Tibial nerve (tissue), 3 donors: ENCODE measurements around the gene TAF1D.

ENCODE experiments used
- CTCF ChIP-seq, 5 experiments: fragments of 200-600 bp in 3 of 5; fragments of 450-650 bp in 2 of 5; sonication (generic) in 3 of 5; IDR thresholded peaks; one replicate each; pipeline ENCODE4 v1.5.1; 2016 to 2019; ENCODE audit warnings: antibody characterized with exemption in 5 of 5, mild to moderate bottlenecking in 3 of 5, moderate library complexity in 2 of 5
- POLR2A ChIP-seq, 2 donors: fragments of 450-650 bp; IDR thresholded peaks; one replicate each; pipeline ENCODE4 v1.6.1; 2017; ENCODE audit warnings: antibody characterized with exemption in 2 of 2, mild to moderate bottlenecking in 2 of 2, moderate library complexity in 2 of 2

GRCh38 chr11:93746101-93746500, 4.8 kb upstream of the TAF1D start:
- no peak for TF ChIP-seq CTCF (IDR thresholded peaks at IDR 0.05)
- no peak for TF ChIP-seq POLR2A (IDR thresholded peaks at IDR 0.05)
